Measurements from ENCODE around the gene NEK4. TPM values are rescaled to one million over a fixed set of nuclear protein-coding genes. Genes with fewer than 3 reads are reported as not detected.
A peak's percentile ranks its signal among the peaks of the same experiment; 100 is the strongest.

Gene NEK4
- total and polyA plus RNA-seq, 4 donors: 5.4 to 28.7 (median 15.4) TPM

- TF ChIP-seq MAX (IDR thresholded peaks at IDR 0.05): peak; percentile 92
These were observed 4.4 kb upstream of the NEK4 start (continued) for GRCh38 chr3:52774901-52775864.

- H3K36me3 ChIP-seq (ENCODE audit: control insufficient read depth in 4 of 4, insufficient read depth in 3 of 4, low read depth in 1 of 4, low read length in 3 of 4): peaks cover 0 to 4% (median 0%) of the 10 kb centered on the region in 4 donors
- peak overlapping the region in 2 of 3 donors; percentile 51 to 63 for H3K4me3 ChIP-seq (ENCODE audit: low read depth in 1 of 3, low read length in 3 of 3)
- H3K9ac ChIP-seq (ENCODE audit: low read depth in 1 of 2, low read length in 2 of 2): no peak overlapping the region
- peak overlapping the region; percentile 92 to 99 for H3K27ac ChIP-seq (ENCODE audit: low read depth in 1 of 2, low read length in 2 of 2)
- H3K27me3 ChIP-seq (ENCODE audit: control insufficient read depth in 4 of 4, insufficient read depth in 4 of 4, low read length in 3 of 4): no peaks in the 10 kb centered on the region
- TF ChIP-seq HNF4A (conservative IDR thresholded peaks at IDR 0.05) (peak in 1 of 2 donors; percentile 10), GABPA (IDR thresholded peaks at IDR 0.05 in 1 of 2, conservative IDR thresholded peaks at IDR 0.05 in 1 of 2) (no peak), ATF3 (IDR thresholded peaks at IDR 0.05) (no peak)
- H3K4me1 ChIP-seq (ENCODE audit: control insufficient read depth in 4 of 4, insufficient read depth in 4 of 4, low read length in 3 of 4): peaks cover 4 to 73% (median 56%) of the 10 kb centered on the region in 4 donors
- H3K9me3 ChIP-seq (ENCODE audit: control insufficient read depth in 4 of 4, low read length in 3 of 4): no peaks in the 10 kb centered on the region
- 55% methylated on average over 8 of the region's 8 CpGs for WGBS
- DNase-seq (ENCODE audit: low spot score): no peak
These were observed 3.5 kb upstream of the NEK4 start for GRCh38 chr3:52774066-52774713.

- DNase-seq (ENCODE audit: low spot score): no peak
- peaks cover 4 to 66% (median 56%) of the 10 kb centered on the region in 4 donors for H3K4me1 ChIP-seq (ENCODE audit: control insufficient read depth in 4 of 4, insufficient read depth in 4 of 4, low read length in 3 of 4)
These were observed 2.8 kb upstream of the NEK4 start for GRCh38 chr3:52773361-52774065.

GRCh38 chr3:52771702-52772101 lies 962 bp upstream of the NEK4 start:
- peak overlapping the region in 1 of 2 donors; percentile 5 for H3K27ac ChIP-seq (ENCODE audit: low read depth in 1 of 2, low read length in 2 of 2)
- no peak overlapping the region for H3K9ac ChIP-seq (ENCODE audit: low read depth in 1 of 2, low read length in 2 of 2)
- peaks cover 5 to 64% (median 56%) of the 10 kb centered on the region in 4 donors for H3K4me1 ChIP-seq (ENCODE audit: control insufficient read depth in 4 of 4, insufficient read depth in 4 of 4, low read length in 3 of 4)
- H3K36me3 ChIP-seq (ENCODE audit: control insufficient read depth in 4 of 4, insufficient read depth in 3 of 4, low read depth in 1 of 4, low read length in 3 of 4): peaks cover 0 to 14% (median 4%) of the 10 kb centered on the region in 4 donors
- no peaks in the 10 kb centered on the region for H3K27me3 ChIP-seq (ENCODE audit: control insufficient read depth in 4 of 4, insufficient read depth in 4 of 4, low read length in 3 of 4)
- WGBS: 90% methylated on average over 10 of the region's 10 CpGs
- no peaks in the 10 kb centered on the region for H3K9me3 ChIP-seq (ENCODE audit: control insufficient read depth in 4 of 4, low read length in 3 of 4)
- TF ChIP-seq RXRA (IDR thresholded peaks at IDR 0.05) (no peak), TAF1 (conservative IDR thresholded peaks at IDR 0.05) (no peak), RAD21 (IDR thresholded peaks at IDR 0.05) (no peak), FOXA2 (IDR thresholded peaks at IDR 0.05) (no peak), HNF4A (conservative IDR thresholded peaks at IDR 0.05) (no peak), HNF4G (IDR thresholded peaks at IDR 0.05) (no peak), NR2F2 (IDR thresholded peaks at IDR 0.05) (no peak), JUND (IDR thresholded peaks at IDR 0.05) (no peak), YY1 (IDR thresholded peaks at IDR 0.05) (no peak), CTCF (IDR thresholded peaks at IDR 0.05; ENCODE audit: low read depth, low read length, missing input control) (no peak), SP1 (IDR thresholded peaks at IDR 0.05) (no peak)
- DNase-seq (ENCODE audit: low spot score): no peak
- no peak overlapping the region for H3K4me3 ChIP-seq (ENCODE audit: low read depth in 1 of 3, low read length in 3 of 3)

More at GRCh38 chr3:52773361-52774065, 2.8 kb upstream of the NEK4 start:
- H3K9ac ChIP-seq (ENCODE audit: low read depth in 1 of 2, low read length in 2 of 2): no peak overlapping the region
- no peak overlapping the region for H3K4me3 ChIP-seq (ENCODE audit: low read depth in 1 of 3, low read length in 3 of 3)
- peak in 1 of 2 donors; percentile 20 for TF ChIP-seq HNF4A (conservative IDR thresholded peaks at IDR 0.05)
- peak in 1 of 2 donors; percentile 6 for TF ChIP-seq RAD21 (IDR thresholded peaks at IDR 0.05)
- peak; percentile 38 for TF ChIP-seq YY1 (IDR thresholded peaks at IDR 0.05)
- no peak for TF ChIP-seq SP1 (IDR thresholded peaks at IDR 0.05)
- TF ChIP-seq MAX (IDR thresholded peaks at IDR 0.05): no peak
- peak; percentile 18 to 57 for TF ChIP-seq RXRA (IDR thresholded peaks at IDR 0.05)
- H3K27me3 ChIP-seq (ENCODE audit: control insufficient read depth in 4 of 4, insufficient read depth in 4 of 4, low read length in 3 of 4): no peaks in the 10 kb centered on the region
- H3K27ac ChIP-seq (ENCODE audit: low read depth in 1 of 2, low read length in 2 of 2): peak overlapping the region; percentile 92 to 99
- no peaks in the 10 kb centered on the region for H3K9me3 ChIP-seq (ENCODE audit: control insufficient read depth in 4 of 4, low read length in 3 of 4)
- peaks cover 0 to 4% (median under 1%) of the 10 kb centered on the region in 4 donors for H3K36me3 ChIP-seq (ENCODE audit: control insufficient read depth in 4 of 4, insufficient read depth in 3 of 4, low read depth in 1 of 4, low read length in 3 of 4)
- WGBS: 48% methylated on average over 13 of the region's 13 CpGs
